ENCODE measurements around the gene GPN2.

GPN2 gene

DNA sequence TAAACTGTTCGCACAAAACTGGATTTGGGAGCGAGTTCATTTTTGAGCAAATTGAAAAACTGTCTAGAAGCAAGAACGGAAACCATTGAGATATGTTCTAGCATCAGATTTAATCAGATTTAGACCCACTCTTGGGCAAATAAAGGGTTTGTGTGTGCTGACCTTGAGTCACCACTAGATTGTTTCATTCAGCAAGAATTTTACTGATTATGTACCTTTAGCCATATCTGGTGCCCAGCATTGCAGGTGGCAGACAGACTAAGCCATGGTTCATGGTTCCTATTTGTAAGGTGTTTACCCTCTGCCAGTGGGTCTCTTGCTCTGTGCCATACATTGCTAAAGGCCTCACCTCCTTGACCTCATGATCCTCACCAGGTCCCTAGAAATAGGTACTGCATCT, 32.8 kb upstream of the GPN2 start:
- peak overlapping the region; percentile 89 for H3K4me3 ChIP-seq (ENCODE audit: control insufficient read depth, low read depth, low read length)
- DNase-seq (ENCODE audit: low read depth): no peak
- TF ChIP-seq, protein P1, sequence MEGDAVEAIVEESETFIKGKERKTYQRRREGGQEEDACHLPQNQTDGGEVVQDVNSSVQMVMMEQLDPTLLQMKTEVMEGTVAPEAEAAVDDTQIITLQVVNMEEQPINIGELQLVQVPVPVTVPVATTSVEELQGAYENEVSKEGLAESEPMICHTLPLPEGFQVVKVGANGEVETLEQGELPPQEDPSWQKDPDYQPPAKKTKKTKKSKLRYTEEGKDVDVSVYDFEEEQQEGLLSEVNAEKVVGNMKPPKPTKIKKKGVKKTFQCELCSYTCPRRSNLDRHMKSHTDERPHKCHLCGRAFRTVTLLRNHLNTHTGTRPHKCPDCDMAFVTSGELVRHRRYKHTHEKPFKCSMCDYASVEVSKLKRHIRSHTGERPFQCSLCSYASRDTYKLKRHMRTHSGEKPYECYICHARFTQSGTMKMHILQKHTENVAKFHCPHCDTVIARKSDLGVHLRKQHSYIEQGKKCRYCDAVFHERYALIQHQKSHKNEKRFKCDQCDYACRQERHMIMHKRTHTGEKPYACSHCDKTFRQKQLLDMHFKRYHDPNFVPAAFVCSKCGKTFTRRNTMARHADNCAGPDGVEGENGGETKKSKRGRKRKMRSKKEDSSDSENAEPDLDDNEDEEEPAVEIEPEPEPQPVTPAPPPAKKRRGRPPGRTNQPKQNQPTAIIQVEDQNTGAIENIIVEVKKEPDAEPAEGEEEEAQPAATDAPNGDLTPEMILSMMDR (conservative IDR thresholded peaks at IDR 0.05; ENCODE audit: control insufficient read depth, insufficient read depth, low read depth, low read length): no peak

DNA sequence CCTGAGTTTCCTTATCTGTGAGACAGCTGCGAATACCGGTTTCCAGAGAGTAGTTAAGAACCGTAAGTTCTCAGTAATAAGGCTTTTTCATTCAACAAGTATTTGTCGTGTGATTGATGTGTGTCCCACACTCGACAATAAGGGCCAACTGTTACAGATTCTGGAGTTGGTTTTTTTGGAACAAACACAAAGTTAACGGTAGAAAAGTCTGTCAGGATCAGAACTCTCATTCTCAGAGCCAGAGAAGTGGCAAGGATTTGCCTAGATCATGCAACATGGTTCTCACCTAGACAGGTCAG, 32.3 kb upstream of the GPN2 start:
- TF ChIP-seq, protein P1 (conservative IDR thresholded peaks at IDR 0.05; ENCODE audit: control insufficient read depth, insufficient read depth, low read depth, low read length): no peak
- DNase-seq (ENCODE audit: low read depth): no peak
- H3K4me3 ChIP-seq (ENCODE audit: control insufficient read depth, low read depth, low read length): peak overlapping the region; percentile 89

DNA sequence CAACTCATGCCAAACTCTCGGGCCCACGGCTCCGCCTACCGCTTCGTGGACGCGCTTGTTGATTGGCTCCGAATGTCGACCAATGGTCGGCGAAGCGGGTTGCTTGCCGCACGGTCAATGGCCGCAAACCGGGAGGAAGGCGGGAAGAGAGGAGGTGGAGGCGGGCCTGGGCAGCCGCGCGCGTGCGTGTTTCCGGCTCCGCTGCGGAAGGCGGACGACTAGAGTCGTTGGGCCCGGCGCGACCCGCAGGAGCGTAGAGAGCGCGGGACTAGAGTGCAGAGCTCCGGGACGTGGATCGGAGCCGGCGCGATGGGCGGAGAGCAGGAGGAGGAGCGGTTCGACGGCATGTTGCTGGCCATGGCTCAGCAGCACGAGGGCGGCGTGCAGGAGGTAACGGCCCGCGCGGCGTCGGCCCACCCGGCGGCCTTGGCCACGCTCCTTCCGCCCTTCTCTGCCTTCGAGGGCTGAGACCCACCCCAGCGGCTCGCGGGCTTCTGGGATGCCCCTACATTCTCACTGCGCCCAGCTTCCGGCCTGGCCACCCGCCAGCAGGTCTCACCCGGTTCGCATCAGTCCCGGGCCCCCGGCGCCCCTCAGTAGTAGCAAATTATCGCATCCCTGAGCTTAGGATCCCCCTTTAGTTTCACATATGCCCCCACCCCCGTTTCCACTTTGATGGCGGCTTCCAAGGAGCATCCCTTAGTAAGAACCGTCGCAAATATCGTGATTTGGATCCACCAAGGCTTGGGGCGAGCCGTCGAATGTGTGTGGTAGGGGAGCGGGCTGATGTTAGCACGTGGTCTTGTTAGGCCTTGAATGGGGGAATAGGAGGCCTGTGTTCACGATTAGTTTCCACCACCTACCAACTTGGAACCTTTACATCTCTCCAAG, 31.7 kb upstream of the GPN2 start, which contains the start of gene NUDC:
Gene NUDC (plus strand): TSS at position 204 of the 891 bp plus-strand sequence. CDS start 106 bp downstream, at position 310.
- DNase-seq (ENCODE audit: low read depth): peak; percentile 94
- peak within 1 kb of the TSS; percentile 89 for H3K4me3 ChIP-seq (ENCODE audit: control insufficient read depth, low read depth, low read length)
- TF ChIP-seq, protein P1 (conservative IDR thresholded peaks at IDR 0.05; ENCODE audit: control insufficient read depth, insufficient read depth, low read depth, low read length): no peak

DNA sequence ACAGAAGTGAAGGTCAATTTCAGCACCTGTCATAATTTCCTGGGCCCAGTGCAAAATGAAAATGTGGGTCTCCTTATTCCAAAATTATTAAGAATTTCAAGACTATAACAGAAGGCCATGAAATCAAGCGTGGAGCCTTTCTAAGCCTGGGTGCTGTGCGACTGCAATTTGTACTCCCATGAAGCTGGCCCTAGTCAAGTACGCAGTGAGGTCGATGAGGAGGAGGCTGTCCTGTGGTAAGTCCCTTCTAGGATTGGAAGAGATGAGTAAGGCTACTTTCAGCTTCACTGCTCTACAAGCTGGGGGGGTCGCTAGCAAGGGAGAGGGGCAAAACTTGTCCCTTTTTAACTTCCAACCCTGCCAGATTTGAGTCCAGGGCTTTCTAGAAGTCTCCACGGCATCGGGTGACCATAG, 31.1 kb upstream of the GPN2 start:
- TF ChIP-seq, protein P1 (conservative IDR thresholded peaks at IDR 0.05; ENCODE audit: control insufficient read depth, insufficient read depth, low read depth, low read length): no peak
- H3K4me3 ChIP-seq (ENCODE audit: control insufficient read depth, low read depth, low read length): peak overlapping the region; percentile 89
- no peak for DNase-seq (ENCODE audit: low read depth)

DNA sequence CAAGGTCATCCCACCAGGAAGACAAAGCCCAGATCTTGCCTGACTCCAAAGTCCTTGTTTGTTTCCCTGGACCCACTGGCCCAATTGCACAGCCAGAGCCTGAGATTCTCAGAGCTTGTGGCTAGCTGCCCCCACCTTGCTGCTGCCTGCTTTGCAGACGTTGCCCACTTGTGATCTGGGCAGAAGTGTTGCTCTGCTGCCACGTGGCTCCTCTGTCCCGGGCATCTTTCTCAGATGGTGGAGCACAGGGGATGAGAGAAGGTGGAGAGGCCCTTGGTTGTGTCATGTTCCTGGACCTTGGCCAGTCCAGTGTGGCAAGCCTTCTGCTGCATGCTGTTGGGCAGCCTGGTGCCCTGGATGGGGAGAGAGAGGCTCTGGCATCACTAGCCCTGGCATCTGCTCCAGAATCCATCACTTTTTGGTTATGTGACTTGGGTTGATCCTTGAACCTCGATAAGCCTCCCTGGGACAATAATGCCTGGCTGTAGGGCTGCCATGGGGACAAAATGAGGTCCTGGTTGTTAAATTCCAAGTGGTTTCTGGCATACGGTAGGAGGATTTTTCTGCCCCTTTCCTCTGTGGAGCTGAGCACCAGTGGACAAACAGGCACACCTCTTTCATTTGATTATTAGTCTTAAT, 25.2 kb upstream of the GPN2 start:
- TF ChIP-seq, protein P1 (conservative IDR thresholded peaks at IDR 0.05; ENCODE audit: control insufficient read depth, insufficient read depth, low read depth, low read length): no peak
- no peak overlapping the region for H3K4me3 ChIP-seq (ENCODE audit: control insufficient read depth, low read depth, low read length)
- no peak for DNase-seq (ENCODE audit: low read depth)

DNA sequence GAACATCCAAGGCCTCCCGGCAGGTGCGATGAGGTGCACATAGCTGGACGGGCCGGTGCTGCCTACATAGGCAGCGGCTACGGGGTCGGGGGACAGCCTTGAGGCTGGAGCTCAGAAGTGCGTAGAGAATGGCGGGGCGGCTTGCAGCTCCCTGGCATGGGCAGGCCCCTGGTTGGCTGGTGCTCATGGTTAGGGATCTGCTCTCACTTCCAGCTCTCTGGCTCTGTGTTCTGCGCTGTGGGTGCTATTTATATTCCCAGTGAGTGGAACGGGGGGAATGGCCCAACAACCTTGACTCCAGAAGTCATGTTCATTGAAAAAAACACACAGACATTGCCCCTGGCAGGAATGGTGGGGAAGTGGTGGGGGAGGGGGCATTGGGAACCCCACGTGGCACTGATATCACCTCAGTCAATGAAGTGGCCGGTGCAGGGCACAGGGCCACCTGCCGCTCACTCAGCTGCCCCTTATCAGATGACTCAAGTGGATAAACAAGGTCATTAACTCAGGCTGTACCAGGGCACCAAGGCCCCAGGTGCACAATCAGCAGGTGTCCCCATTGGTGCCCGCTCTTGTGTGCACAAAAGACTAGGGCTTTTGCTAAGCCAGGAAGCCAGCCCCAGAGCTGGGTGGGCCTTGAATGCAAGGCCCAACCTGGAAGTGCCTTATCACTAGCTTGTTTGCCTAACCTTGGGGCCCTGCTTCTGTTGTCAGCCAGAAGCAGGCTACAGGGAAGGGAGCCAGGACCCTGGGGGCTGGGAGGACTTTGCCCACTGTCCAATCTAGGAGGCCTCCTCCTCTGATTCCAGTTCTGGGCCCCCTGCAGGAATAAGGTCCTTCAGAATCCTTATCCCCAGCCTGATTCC, 23.9 kb upstream of the GPN2 start, which contains the start of gene NR0B2:
Gene NR0B2 (minus strand): TSS at position 222 of the 866 bp plus-strand sequence. CDS start 35 bp downstream, at position 187.
- no peak for DNase-seq (ENCODE audit: low read depth)
- TF ChIP-seq, protein P1 (conservative IDR thresholded peaks at IDR 0.05; ENCODE audit: control insufficient read depth, insufficient read depth, low read depth, low read length): no peak
- no peak within 1 kb of the TSS for H3K4me3 ChIP-seq (ENCODE audit: control insufficient read depth, low read depth, low read length)
